Measurements from ENCODE around the gene C15orf61.

DNA sequence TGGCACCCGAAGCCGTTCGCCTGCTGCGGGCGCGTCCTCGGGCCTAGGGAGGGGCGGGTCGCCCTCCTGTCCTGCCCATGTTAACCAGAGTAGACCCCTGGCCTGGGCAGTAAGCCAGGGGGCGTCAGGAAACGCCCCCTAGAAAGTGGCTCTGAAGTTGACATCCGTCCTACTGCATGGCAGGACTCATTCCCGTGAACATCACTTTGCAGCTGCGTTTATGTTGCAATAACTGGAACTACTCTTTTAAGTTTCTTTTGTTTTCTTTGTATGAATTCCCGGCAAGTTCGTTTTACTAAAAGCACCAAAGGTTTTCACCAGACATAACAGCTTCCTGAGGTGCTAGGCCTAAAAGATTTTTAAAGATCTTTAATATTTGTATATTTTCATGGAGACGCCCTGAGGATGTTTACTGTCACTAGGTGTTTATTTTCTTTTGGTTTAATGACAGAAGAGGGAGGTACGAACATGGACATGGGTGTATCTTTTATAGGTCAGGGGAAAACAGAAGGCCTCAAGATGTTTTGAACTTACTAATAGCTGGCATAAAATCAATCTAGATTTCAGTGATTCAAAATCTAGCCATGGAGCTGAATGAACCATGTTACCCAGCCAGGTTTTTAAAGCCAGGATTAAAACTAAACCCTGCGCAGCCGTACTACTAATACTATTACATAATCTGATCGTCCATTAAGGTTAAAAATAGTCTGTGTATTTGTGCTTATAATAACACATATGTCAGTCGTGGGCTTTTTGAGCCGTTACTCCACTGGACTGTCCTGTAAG lies 1.0 kb downstream of the C15orf61 start:
- no peak for TF ChIP-seq GATA2 (IDR thresholded peaks at IDR 0.05; ENCODE audit: low read depth, low read length)
- no peak for TF ChIP-seq GATA3 (IDR thresholded peaks at IDR 0.05; ENCODE audit: low read depth, low read length)
